ENCODE data around the gene SLC9B1.

- no peak for TF ChIP-seq CTCF (IDR thresholded peaks at IDR 0.05; ENCODE audit: low read depth, low read length)
- TF ChIP-seq EZH2phosphoT487 (IDR thresholded peaks at IDR 0.05; ENCODE audit: low read depth), result no peak
Measured at GRCh38 chr4:103021120-103021519, 1.6 kb upstream of the SLC9B1 start.
